ENCODE data around the gene FHAD1. TPM values are rescaled to one million over a fixed set of nuclear protein-coding genes. Genes with fewer than 3 reads are reported as not detected.

The FHAD1 gene
- total RNA-seq, 1 donor = 0.72 TPM

DNA sequence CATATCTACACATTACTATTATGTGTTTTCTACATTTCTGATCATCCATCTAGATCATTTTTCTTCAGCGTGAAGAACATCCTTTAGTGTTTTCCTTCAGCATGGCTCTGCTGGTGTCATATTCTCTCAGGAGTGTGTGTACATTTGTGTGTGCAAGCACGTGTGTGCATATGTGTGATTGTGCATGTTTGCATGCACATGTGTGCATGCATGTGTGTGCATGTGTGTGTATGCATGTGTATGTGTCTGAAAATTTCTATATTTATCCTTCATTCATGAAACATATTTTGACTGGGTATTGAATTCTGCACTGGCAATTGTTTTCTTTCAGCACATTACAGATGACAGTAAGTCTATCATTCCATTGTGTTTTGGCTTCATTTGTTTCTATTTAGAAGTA is 74.6 kb downstream of the FHAD1 start:
- DNase-seq (ENCODE audit: insufficient read length, low spot score, missing footprints) = no peak
- Histone ChIP-seq H3K4me1 (ENCODE audit: insufficient read depth, low read length) (peaks cover 9% of the 10 kb centered on the region), H3K36me3 (ENCODE audit: insufficient read depth, low read length) (no peaks in the 10 kb centered on the region), H3K79me2 (ENCODE audit: insufficient read depth, low read length) (no peaks in the 10 kb centered on the region), H3K9me3 (ENCODE audit: low read depth, low read length) (no peaks in the 10 kb centered on the region), H4K20me1 (ENCODE audit: insufficient read depth, low read length) (no peaks in the 10 kb centered on the region), H3K4me3 (ENCODE audit: insufficient read depth, low read length) (no peak overlapping the region), H3K4me2 (ENCODE audit: insufficient read depth, low read length) (no peak overlapping the region), H2AFZ (ENCODE audit: low read length) (no peak overlapping the region), H3K27me3 (ENCODE audit: insufficient read depth, low read length) (no peaks in the 10 kb centered on the region), H3K27ac (ENCODE audit: low read depth, low read length) (no peak overlapping the region)
- TF ChIP-seq, protein P1, sequence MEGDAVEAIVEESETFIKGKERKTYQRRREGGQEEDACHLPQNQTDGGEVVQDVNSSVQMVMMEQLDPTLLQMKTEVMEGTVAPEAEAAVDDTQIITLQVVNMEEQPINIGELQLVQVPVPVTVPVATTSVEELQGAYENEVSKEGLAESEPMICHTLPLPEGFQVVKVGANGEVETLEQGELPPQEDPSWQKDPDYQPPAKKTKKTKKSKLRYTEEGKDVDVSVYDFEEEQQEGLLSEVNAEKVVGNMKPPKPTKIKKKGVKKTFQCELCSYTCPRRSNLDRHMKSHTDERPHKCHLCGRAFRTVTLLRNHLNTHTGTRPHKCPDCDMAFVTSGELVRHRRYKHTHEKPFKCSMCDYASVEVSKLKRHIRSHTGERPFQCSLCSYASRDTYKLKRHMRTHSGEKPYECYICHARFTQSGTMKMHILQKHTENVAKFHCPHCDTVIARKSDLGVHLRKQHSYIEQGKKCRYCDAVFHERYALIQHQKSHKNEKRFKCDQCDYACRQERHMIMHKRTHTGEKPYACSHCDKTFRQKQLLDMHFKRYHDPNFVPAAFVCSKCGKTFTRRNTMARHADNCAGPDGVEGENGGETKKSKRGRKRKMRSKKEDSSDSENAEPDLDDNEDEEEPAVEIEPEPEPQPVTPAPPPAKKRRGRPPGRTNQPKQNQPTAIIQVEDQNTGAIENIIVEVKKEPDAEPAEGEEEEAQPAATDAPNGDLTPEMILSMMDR (IDR thresholded peaks at IDR 0.05; ENCODE audit: extremely low read depth, low read depth, low read length) = no peak

DNA sequence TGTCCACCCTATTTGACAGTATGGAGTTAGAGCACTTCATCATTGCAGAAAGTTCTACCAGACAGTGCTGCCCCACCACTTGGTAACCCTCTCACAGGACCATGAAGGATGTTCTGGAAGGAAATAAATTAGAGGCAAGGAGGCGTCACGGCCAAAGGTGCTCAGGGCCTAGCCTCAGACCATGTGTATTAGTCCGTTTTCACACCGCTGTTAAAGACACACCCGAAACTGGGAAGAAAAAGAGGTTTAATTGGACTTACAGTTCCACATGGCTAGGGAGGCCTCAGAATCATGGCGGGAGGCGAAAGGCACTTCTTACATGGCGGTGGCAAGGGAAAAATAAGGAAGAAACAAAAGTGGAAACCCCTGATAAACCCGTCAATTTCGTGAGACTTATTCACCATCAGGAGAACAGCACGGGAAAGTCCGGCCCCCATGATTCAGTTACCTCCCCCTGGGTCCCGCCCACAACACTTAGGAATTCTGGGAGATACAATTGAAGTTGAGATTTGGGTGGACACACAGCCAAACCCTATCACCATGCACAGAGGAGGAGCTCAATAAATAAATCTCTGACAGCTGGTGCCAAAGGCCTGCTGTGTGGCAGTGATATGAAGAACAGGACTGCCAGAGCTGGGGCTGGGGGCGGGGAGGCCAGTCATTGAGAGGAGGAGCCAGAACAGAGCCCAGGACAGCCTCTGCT is 75.8 kb downstream of the FHAD1 start:
- Histone ChIP-seq H3K4me1 (ENCODE audit: insufficient read depth, low read length) (peaks cover 10% of the 10 kb centered on the region), H3K4me2 (ENCODE audit: insufficient read depth, low read length) (no peak overlapping the region), H3K79me2 (ENCODE audit: insufficient read depth, low read length) (no peaks in the 10 kb centered on the region), H3K36me3 (ENCODE audit: insufficient read depth, low read length) (no peaks in the 10 kb centered on the region), H2AFZ (ENCODE audit: low read length) (peak overlapping the region; percentile 60), H4K20me1 (ENCODE audit: insufficient read depth, low read length) (no peaks in the 10 kb centered on the region), H3K9me3 (ENCODE audit: low read depth, low read length) (no peaks in the 10 kb centered on the region), H3K4me3 (ENCODE audit: insufficient read depth, low read length) (no peak overlapping the region), H3K27ac (ENCODE audit: low read depth, low read length) (no peak overlapping the region), H3K27me3 (ENCODE audit: insufficient read depth, low read length) (no peaks in the 10 kb centered on the region)
- TF ChIP-seq, protein P1 (IDR thresholded peaks at IDR 0.05; ENCODE audit: extremely low read depth, low read depth, low read length) = no peak
- no peak for DNase-seq (ENCODE audit: insufficient read length, low spot score, missing footprints)

DNA sequence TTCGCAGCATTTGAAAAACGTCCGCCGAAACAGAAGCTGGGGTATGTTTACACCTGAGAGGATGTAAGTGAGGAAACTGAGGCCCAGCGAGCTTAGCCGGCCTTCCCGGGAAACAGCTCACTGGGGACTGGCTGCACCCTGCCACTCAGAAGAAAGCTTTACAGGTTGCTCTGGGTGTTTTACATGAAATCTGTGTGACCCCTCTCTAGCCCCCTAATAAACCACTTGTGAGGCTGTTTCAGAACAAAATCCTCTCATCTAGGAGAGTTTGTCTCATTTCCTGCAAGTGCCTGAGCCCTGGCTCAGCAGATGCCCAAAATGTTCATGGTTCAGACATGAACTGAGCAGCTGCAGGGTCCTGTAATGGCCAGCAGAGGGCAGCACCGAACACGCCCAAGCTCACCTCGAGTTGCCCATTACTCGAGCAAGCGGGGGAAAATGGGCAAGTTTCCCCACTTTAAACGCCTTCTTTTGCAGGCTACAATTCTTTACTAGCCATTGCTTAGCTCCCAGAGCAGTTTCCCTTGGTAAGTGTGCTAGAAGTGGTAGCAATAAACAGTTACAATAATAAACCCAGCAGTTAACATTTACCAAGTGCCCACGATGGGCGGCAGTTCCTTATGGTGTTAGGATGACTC is 76.4 kb downstream of the FHAD1 start:
- H3K79me2 ChIP-seq (ENCODE audit: insufficient read depth, low read length) = no peaks in the 10 kb centered on the region
- DNase-seq (ENCODE audit: insufficient read length, low spot score, missing footprints) = peak; percentile 93
- peak overlapping the region; percentile 60 for H2AFZ ChIP-seq (ENCODE audit: low read length)
- H3K4me3 ChIP-seq (ENCODE audit: insufficient read depth, low read length) = peak overlapping the region; percentile 18
- H3K4me1 ChIP-seq (ENCODE audit: insufficient read depth, low read length) = peaks cover 13% of the 10 kb centered on the region
- no peaks in the 10 kb centered on the region for H3K36me3 ChIP-seq (ENCODE audit: insufficient read depth, low read length)
- H3K4me2 ChIP-seq (ENCODE audit: insufficient read depth, low read length) = peak overlapping the region; percentile 61
- no peaks in the 10 kb centered on the region for H3K9me3 ChIP-seq (ENCODE audit: low read depth, low read length)
- no peaks in the 10 kb centered on the region for H4K20me1 ChIP-seq (ENCODE audit: insufficient read depth, low read length)
- H3K27me3 ChIP-seq (ENCODE audit: insufficient read depth, low read length) = no peaks in the 10 kb centered on the region
- TF ChIP-seq, protein P1 (IDR thresholded peaks at IDR 0.05; ENCODE audit: extremely low read depth, low read depth, low read length) = peak; percentile 99
- no peak overlapping the region for H3K27ac ChIP-seq (ENCODE audit: low read depth, low read length)

Measured in osteoblast (primary cell).